Measurements from ENCODE around the gene TCEA3.

TCEA3 gene

GRCh38 chr1:23424293-23425192 is at the start of gene TCEA3:
Gene TCEA3 (minus strand): TSS chr1:23424748. CDS start chr1:23424633, 115 bp downstream.
- ATAC-seq (peak; percentile 8), DNase-seq (peak; percentile 25)

GRCh38 chr1:23473037-23473800 is 48.7 kb upstream of the TCEA3 start:
- DNase-seq (no peak), ATAC-seq (peak; percentile 36)

- ATAC-seq (no peak), DNase-seq (no peak)
Observed at GRCh38 chr1:23472351-23473036, 47.9 kb upstream of the TCEA3 start.

GRCh38 chr1:23471473-23472075 is 47.0 kb upstream of the TCEA3 start:
- no peak for DNase-seq
- ATAC-seq: no peak

GRCh38 chr1:23470282-23471070 is 45.9 kb upstream of the TCEA3 start:
- no peak for ATAC-seq
- DNase-seq: no peak

- ATAC-seq (no peak), DNase-seq (no peak)
Observed at GRCh38 chr1:23469372-23469982, 44.9 kb upstream of the TCEA3 start.

GRCh38 chr1:23466423-23466989 is 42.0 kb upstream of the TCEA3 start:
- DNase-seq (no peak), ATAC-seq (no peak)

GRCh38 chr1:23463286-23463685 is 38.7 kb upstream of the TCEA3 start:
- ATAC-seq (no peak), DNase-seq (no peak)

GRCh38 chr1:23462766-23463165 is 38.2 kb upstream of the TCEA3 start:
- DNase-seq: no peak
- no peak for ATAC-seq

GRCh38 chr1:23461050-23461449 is 36.5 kb upstream of the TCEA3 start:
- no peak for ATAC-seq
- DNase-seq: no peak

GRCh38 chr1:23460519-23460918 is 36.0 kb upstream of the TCEA3 start:
- ATAC-seq (no peak), DNase-seq (no peak)

- no peak for ATAC-seq
- no peak for DNase-seq
Observed at GRCh38 chr1:23459338-23459757, 34.8 kb upstream of the TCEA3 start.

- DNase-seq: no peak
- ATAC-seq: no peak
Observed at GRCh38 chr1:23456226-23456625, 31.7 kb upstream of the TCEA3 start.

- ATAC-seq (no peak), DNase-seq (no peak)
Observed at GRCh38 chr1:23453455-23454000, 29.0 kb upstream of the TCEA3 start.

- ATAC-seq: peak; percentile 43
- peak; percentile 9 for DNase-seq
Observed at GRCh38 chr1:23452011-23452411, 27.5 kb upstream of the TCEA3 start.

- ATAC-seq: no peak
- no peak for DNase-seq
Observed at GRCh38 chr1:23451441-23451840, 26.9 kb upstream of the TCEA3 start.

GRCh38 chr1:23450894-23451293 is 26.3 kb upstream of the TCEA3 start:
- DNase-seq: no peak
- ATAC-seq: no peak

- no peak for DNase-seq
Observed at GRCh38 chr1:23449958-23450357, 25.4 kb upstream of the TCEA3 start.

GRCh38 chr1:23449306-23449705 is 24.8 kb upstream of the TCEA3 start:
- ATAC-seq (no peak), DNase-seq (no peak)

More at GRCh38 chr1:23449958-23450357, 25.4 kb upstream of the TCEA3 start:
- no peak for ATAC-seq

GRCh38 chr1:23448846-23449245 is 24.3 kb upstream of the TCEA3 start:
- no peak for ATAC-seq
- no peak for DNase-seq

All from stimulated activated naive CD8-positive, alpha-beta T cell treated with anti-CD3 and anti-CD28 coated beads, Interleukin-15, Interleukin-2, amounts not matched to agents 100 U/mL and 50 U/mL, for 24 hours (primary cell).